ENCODE results near the gene XBP1.
"Not testable (repeated sequence)": the region's sequence is repeated elsewhere in the genome, so short reads cannot be mapped to it uniquely, and the experiment has no call there.

XBP1 gene

GRCh38 chr22:28754512-28754911 is 45.9 kb downstream of the XBP1 start:
- in situ Hi-C loops (cut with MboI; ENCODE audit: low sequenced_read_pairs) = not testable (repeated sequence)

GRCh38 chr22:28750471-28750881 is 49.9 kb downstream of the XBP1 start:
- in situ Hi-C loops (cut with MboI; ENCODE audit: low sequenced_read_pairs) = no loop called here
